ENCODE measurements around the gene TEX22.

TEX22 gene

DNA sequence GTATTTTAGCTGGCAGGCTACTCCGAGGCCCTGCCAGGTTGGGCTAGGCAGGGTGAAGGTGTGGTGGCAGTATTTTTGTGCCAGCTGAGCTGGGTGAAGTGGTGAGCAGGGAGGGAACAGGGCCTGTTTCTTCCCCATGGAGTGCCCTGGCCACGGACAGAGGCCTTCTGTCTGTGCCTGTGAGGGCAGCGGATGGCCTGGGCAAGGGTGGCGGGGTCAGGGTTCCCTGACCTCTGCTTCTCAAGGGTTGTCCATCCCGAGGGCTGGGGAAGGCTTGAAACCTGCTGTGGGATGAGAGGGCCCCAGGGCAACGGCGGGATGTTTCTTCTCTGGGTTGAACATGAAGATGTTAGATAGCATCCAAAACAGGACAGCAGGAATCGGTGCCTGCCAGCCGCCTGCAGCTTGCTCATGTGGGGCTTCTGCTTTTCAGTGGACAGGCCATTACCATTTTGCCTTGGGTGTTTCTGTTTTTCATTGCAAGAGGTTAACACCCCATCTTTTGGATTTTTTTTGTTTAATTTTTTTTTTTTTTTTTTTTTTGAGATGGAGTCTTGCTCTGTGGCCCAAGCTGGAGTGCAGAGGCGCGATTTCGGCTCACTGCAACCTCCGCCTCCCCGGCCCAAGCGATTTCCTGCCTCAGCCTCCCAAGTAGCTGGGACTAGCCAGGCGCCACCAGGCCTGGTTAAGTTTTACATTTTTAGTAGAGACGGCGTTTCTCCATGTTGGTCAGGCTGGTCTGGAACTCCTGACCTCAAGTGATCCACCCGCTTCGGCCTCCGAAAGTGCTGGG is 24.6 kb downstream of the TEX22 start:
- DNase-seq: no peak

GRCh38 chr14:105423488-105424195 is 25.3 kb downstream of the TEX22 start:
- no peak for DNase-seq

GRCh38 chr14:105424861-105425260 is 26.5 kb downstream of the TEX22 start:
- DNase-seq: no peak

GRCh38 chr14:105425823-105426247 is 27.5 kb downstream of the TEX22 start:
- no peak for DNase-seq

- no peak for DNase-seq
These were observed 28.2 kb downstream of the TEX22 start for GRCh38 chr14:105426416-105427130.

GRCh38 chr14:105427412-105427811 is 29.1 kb downstream of the TEX22 start:
- DNase-seq: no peak

- no peak for DNase-seq
These were observed 29.7 kb downstream of the TEX22 start for GRCh38 chr14:105427936-105428485.

DNA sequence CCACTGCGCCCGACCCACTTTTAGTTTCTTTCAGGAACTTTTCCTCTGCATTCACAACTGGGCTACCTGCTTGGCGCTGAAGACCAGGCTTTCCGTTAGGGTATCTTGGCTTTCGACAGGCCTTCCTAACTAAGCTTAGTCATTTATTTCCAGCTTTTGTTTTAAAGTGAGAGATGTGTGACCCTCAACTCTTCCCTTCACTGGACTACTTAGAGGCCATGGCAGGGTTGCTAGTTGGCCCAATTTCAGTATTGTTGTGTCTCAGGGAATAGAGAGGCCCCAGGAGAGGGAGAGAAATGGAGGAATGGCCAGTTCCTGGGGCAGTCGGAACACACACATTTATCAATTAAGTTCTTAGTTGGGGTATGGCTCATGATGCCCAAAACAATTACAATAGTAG is 31.7 kb downstream of the TEX22 start:
- no peak for DNase-seq

GRCh38 chr14:105430565-105430964 is 32.2 kb downstream of the TEX22 start:
- DNase-seq: no peak

GRCh38 chr14:105431256-105431655 is 32.9 kb downstream of the TEX22 start:
- no peak for DNase-seq

DNA sequence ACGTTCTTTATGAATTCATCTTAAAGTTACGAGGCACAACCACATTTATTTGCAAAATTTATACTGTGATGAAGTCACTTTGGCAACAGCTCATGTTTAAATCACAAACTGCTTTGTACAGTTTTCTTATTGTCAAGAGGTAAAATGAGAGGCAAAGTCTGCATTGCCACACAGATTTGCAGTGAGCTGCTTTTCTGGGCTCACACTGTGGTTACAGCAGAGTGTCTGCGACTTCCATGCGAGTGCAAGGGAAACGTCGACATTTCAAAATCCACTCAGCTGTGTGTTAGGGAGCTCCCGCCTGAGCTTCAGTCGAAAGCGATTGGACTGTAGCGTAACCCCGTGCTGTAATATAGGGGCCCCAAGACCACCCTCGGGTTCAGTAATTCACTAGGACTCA is 34.3 kb downstream of the TEX22 start:
- no peak for DNase-seq

DNA sequence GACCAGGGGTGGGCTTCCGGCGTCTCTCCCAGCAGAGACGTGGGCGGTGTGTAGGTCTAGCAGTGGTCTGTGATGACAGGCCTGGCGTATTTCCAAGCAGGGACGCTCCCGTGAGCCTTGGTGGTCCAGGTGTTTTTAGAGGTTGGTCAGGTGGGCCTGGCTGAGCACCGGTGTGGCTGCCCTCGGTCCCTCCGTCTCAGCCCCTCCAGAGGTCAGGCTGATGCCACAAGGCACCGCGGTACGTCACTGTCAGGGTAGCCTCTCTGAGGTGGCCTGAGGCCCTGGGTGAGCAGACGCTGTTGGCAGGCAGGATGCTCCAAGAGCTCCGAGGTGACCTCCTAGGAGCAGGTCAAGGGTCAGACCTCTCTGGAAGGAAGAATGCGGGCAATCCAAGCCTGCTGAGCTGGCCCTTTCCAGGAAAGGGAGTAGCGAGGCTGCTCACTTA is 34.8 kb downstream of the TEX22 start:
- no peak for DNase-seq

GRCh38 chr14:105436402-105436801 is 38.1 kb downstream of the TEX22 start:
- DNase-seq: no peak

GRCh38 chr14:105436891-105437722 is 38.8 kb downstream of the TEX22 start:
- no peak for DNase-seq

DNA sequence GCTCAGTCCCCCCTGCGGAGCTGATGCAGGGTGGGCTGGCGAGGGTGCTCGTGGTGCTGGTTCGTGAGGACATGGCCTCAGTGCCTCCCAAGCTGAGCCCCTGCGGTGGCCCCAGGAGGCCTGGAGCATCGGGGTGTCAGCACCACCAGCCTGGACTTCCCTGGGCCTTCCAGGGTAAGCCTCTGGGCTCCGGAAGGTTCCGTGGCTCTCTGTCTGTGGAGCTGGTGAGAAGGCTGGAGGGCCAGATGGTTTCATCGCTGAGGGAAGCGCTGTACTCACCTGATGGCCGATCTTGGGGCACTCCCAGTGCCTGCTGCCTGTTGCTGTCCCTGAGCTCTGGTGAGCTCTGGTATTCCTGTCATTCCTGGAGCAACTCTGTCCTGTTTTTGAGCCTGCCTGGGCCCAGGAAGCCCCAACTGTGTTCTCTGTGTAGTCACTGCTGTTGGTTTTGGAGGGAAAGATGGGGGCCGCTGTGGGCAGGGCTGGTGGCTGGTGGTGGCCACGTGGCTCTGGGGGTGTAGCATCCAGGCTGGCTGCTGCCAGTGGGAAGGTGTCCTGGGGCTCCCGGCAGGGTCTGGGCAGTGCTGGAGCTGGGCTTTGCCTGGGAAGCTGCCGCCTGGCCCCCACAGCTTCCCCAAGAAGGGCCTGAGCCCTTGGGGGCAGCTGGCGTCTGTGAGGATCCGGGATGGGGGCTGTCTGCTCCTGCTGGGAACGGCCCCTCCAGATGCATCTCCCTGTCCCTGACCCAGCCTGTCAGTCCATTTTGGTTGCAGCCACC is 39.6 kb downstream of the TEX22 start:
- no peak for DNase-seq

DNA sequence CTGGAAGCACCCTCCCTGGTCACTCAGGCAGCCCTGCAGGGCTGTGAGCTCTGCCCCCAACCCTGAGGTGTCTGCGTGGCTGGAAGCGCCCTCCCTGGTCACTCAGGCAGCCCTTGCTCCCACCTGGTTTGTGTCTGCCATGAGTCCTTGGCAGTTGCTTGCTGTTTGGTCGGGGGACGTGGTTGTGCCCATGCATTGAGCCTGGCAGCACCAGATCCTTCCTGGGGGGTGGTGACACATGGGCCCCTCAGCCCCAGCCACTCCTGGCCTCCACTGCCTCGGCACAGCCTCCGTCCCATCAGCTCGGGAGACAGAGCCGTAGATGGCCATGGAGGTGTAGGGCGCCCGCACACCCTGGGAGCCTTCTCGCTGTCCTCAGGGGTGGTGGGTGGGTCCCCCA is 40.8 kb downstream of the TEX22 start:
- no peak for DNase-seq

GRCh38 chr14:105439710-105440553 is 41.6 kb downstream of the TEX22 start:
- no peak for DNase-seq

- DNase-seq: no peak
These were observed 42.2 kb downstream of the TEX22 start for GRCh38 chr14:105440554-105440900.

DNA sequence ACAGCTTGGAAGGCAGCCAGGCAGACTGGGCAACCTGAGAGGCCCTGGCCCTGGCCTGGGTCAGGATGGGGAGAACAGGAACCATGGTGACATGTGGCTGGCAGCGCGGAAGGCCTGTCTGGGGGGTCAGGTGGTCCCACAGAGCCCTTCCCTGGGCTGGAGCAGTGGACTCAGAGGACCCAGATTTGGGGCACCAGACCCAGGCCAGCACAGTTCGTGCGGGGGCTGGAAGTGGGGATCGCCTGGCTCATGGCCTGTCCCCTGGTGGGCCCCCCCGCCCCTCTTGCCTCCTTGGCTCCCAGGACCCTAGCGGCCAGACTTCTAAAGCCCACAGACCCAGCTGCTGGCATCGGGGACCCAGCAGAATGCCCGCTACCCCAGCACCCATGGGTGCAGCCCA is 42.7 kb downstream of the TEX22 start:
- DNase-seq: no peak

DNA sequence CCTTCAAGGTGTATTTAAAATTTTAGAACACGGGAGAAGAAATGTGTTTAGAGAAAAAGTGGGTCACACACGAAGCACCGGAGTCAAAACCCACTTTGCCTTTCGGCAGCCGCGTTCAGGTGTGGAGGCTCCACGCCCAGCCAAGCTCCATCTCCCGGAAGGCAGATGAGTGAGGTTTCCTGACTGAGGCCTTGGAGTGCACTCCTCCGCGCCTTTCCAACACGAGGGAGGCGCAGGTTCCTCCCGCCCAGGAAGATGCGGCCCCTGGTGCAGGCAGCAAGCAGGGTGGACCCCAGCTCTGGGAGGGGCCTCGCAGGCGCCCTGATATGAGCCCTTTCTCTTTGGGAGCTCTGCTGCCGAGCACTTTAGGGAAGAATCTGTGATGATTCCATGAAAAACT is 43.8 kb downstream of the TEX22 start:
- no peak for DNase-seq

DNA sequence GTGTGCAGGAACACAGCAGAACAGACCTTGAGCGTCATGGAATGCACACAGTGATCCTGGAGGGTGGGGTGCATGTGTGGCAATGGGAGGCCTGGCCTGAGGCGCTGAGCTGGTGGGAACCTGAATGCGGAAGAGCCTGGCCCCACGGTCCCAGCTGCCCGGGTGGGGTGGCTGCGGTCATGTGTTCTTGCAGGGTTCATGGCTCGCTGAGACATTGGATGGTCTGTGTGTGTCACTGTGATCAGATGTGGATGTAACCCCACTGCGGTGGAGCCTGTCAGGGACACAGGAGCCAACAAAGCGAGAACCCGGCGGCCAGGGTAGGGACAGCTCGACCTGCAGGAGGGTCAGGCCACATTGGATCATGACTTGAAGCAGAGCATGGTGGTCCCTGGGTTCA is 44.5 kb downstream of the TEX22 start:
- no peak for DNase-seq
